OCI-LY7 (cell line): ENCODE measurements around the gene NOL6. TPM values are rescaled to one million over a fixed set of nuclear protein-coding genes. Genes with fewer than 3 reads are reported as not detected.
A peak's percentile ranks its signal among the peaks of the same experiment; 100 is the strongest.

Experiments
- BruUV-seq: library from RNA; stranded (reverse); fragments of 400-500 nt; replicated peaks from 2 replicates; lab custom pipeline; 2021; lab: Mats Ljungman, UMichigan
- CTCF ChIA-PET: fragments of 300-600 bp; sonication (Branson Sonifier 250); formaldehyde crosslinking; loops from one replicate; lab custom pipeline; 2022; ENCODE audit warnings: antibody characterized with exemption; ENCODE audit not compliant: unreplicated experiment; lab: Charles Lee
- POLR2A ChIA-PET: fragments of 300-600 bp; sonication (Branson Sonifier 250); formaldehyde crosslinking; loops from one replicate; lab custom pipeline; 2022; ENCODE audit warnings: antibody characterized with exemption; lab: Charles Lee
- DNase-seq: peaks from one replicate; pipeline ENCODE4 v3.0.0-alpha.2; 2015; ENCODE audit warnings: low spot score
- H2AFZ ChIP-seq: fragments of 200-600 bp; sonication (generic), shearing (Covaris generic); 2 replicates; pipeline ENCODE4 v1.6.1; 2014; ENCODE audit warnings: mild to moderate bottlenecking, antibody characterized with exemption, low read length, moderate library complexity
- H3K27ac ChIP-seq: fragments of 200-600 bp; sonication (generic); 2 replicates; pipeline ENCODE4 v1.5.1; 2014; ENCODE audit warnings: mixed run types, low read depth, mild to moderate bottlenecking, moderate library complexity, low read length, inconsistent platforms; ENCODE audit not compliant: poor library complexity, severe bottlenecking
- H3K36me3 ChIP-seq: fragments of 200-600 bp; sonication (generic); 2 replicates; pipeline ENCODE4 v1.6.1; 2014; ENCODE audit warnings: mild to moderate bottlenecking, antibody characterized with exemption, low read length, moderate library complexity, mixed read lengths; ENCODE audit not compliant: insufficient read depth
- H3K4me1 ChIP-seq: fragments of 200-600 bp; sonication (generic); 2 replicates; pipeline ENCODE4 v1.5.1; 2014; ENCODE audit warnings: mild to moderate bottlenecking, low read length; ENCODE audit not compliant: insufficient read depth, poor library complexity, severe bottlenecking
- H3K4me2 ChIP-seq: fragments of 200-600 bp; sonication (generic); 2 replicates; pipeline ENCODE4 v1.6.1; 2014; ENCODE audit warnings: mild to moderate bottlenecking, low read length
- H3K4me3 ChIP-seq: fragments of 200-600 bp; sonication (generic); 2 replicates; pipeline ENCODE4 v1.5.1; 2014; ENCODE audit warnings: mild to moderate bottlenecking, low read depth, low read length; ENCODE audit not compliant: poor library complexity, severe bottlenecking
- H3K79me2 ChIP-seq: fragments of 200-600 bp; sonication (generic); 2 replicates; pipeline ENCODE4 v1.6.1; 2016; ENCODE audit warnings: low read depth, mild to moderate bottlenecking, low read length, moderate library complexity, mixed read lengths; ENCODE audit not compliant: insufficient read depth
- H3K9me2 ChIP-seq: fragments of 200-600 bp; sonication (generic); 2 replicates; pipeline ENCODE4 v1.6.1; 2016; ENCODE audit warnings: mild to moderate bottlenecking, low read length, mixed read lengths; ENCODE audit not compliant: insufficient read depth
- H3K9me3 ChIP-seq: fragments of 200-600 bp; sonication (generic); 2 replicates; pipeline ENCODE4 v1.6.1; 2014; ENCODE audit warnings: mild to moderate bottlenecking, mixed run types, low read length, mixed read lengths
- H4K20me1 ChIP-seq: fragments of 200-600 bp; sonication (generic); 2 replicates; pipeline ENCODE4 v1.6.1; 2014; ENCODE audit warnings: mild to moderate bottlenecking, antibody characterized with exemption, low read length, moderate library complexity, mixed read lengths; ENCODE audit not compliant: insufficient read depth
- EZH2phosphoT487 ChIP-seq: fragments of 200-600 bp; sonication (generic); IDR thresholded peaks from 2 replicates; pipeline ENCODE4 v1.6.1; 2018; ENCODE audit warnings: low read depth, borderline replicate concordance, mild to moderate bottlenecking, mixed run types, antibody characterized with exemption, low read length, moderate library complexity, mixed read lengths
- intact Hi-C: fragments of 100-400 bp; cut with micrococcal nuclease; formaldehyde crosslinking; loops from one replicate; pipeline ENCODE4 v1.10.0; 2022; ENCODE audit not compliant: unreplicated experiment
- total RNA-seq, 2 experiments: library from RNA; depleted of rRNA in 1 of 2; stranded (reverse); fragments of >200 nt in 1 of 2; shearing (Covaris generic) in 1 of 2; gene quantifications; 2 replicates each; pipeline ENCODE4 v1.2.3, GENCODE V29; 2014 to 2022
- TF ChIP-seq, protein P1 (sequence below): fragments of 200-600 bp; sonication (generic); conservative IDR thresholded peaks from 2 replicates; pipeline ENCODE4 v1.5.1; 2014; ENCODE audit warnings: mild to moderate bottlenecking, antibody characterized with exemption, low read length, moderate library complexity, mixed read lengths

NOL6 gene
- total RNA-seq, 2 experiments from 2014 or later = 28.8 to 30.9 TPM

DNA sequence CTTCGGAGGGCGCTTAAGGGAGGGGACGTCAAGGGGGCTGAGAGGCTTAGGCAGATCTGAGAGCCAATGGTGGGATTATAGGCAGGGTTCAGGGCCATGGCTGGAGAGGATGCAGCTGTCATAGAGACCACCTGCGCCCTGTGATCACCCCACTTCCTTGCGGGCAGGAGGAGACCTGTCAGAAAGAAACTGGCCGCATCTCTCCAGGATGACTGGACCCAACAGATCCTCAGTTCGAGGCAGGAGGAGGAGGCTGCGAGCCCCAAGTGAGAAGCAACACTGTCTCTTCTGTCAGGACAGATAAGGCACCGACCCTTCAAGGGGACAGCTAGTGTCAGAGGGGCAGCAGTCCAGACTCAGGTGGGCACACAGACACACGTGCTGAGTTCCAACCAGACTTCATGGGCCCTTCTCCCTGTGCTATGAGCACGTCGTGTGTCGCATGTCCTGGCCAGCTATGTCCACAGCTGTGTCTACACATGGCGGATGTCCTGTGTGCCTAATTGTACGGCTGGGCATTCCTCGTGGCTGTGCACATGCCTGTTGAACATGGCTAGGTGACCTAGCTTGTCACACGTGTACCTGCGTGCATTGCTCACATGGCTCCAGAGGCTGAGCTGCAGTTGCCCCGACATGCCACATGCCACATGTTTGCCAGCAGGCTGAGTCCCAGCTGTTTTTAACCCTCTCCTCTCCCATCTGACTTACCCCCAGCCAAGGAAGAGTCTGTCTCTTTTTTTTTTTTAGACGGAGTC, 25.7 kb downstream of the NOL6 start:
- Histone ChIP-seq H3K36me3 (no peaks in the 10 kb centered on the region), H2AFZ (peak overlapping the region; percentile 73; the same call in 1 of the 2 replicates), H3K4me1 (peaks cover 35% of the 10 kb centered on the region), H3K4me3 (peak overlapping the region; percentile 65), H3K79me2 (no peaks in the 10 kb centered on the region), H4K20me1 (no peaks in the 10 kb centered on the region), H3K4me2 (peak overlapping the region; percentile 88), H3K27ac (no peak overlapping the region), H3K9me2 (no peaks in the 10 kb centered on the region), H3K9me3 (no peaks in the 10 kb centered on the region)
- intact Hi-C loops = no loop called here
- TF ChIP-seq, protein P1, sequence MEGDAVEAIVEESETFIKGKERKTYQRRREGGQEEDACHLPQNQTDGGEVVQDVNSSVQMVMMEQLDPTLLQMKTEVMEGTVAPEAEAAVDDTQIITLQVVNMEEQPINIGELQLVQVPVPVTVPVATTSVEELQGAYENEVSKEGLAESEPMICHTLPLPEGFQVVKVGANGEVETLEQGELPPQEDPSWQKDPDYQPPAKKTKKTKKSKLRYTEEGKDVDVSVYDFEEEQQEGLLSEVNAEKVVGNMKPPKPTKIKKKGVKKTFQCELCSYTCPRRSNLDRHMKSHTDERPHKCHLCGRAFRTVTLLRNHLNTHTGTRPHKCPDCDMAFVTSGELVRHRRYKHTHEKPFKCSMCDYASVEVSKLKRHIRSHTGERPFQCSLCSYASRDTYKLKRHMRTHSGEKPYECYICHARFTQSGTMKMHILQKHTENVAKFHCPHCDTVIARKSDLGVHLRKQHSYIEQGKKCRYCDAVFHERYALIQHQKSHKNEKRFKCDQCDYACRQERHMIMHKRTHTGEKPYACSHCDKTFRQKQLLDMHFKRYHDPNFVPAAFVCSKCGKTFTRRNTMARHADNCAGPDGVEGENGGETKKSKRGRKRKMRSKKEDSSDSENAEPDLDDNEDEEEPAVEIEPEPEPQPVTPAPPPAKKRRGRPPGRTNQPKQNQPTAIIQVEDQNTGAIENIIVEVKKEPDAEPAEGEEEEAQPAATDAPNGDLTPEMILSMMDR = no peak
- TF ChIP-seq EZH2phosphoT487 = no peak
- DNase-seq = no peak
- ChIA-PET POLR2A (interaction anchor here (0.7 to 8.6 kb wide), 8 partner anchors 10 to 151 kb away, joined by 3 to 50 read pairs (median 6); partner anchors contain the start of gene NOL6), CTCF (interaction anchor here (1.0 to 2.1 kb wide), 6 partner anchors 10 to 150 kb away, joined by 3 to 19 read pairs (median 4); partner anchors contain the start of gene NOL6)
- BruUV-seq = no TSS peak

DNA sequence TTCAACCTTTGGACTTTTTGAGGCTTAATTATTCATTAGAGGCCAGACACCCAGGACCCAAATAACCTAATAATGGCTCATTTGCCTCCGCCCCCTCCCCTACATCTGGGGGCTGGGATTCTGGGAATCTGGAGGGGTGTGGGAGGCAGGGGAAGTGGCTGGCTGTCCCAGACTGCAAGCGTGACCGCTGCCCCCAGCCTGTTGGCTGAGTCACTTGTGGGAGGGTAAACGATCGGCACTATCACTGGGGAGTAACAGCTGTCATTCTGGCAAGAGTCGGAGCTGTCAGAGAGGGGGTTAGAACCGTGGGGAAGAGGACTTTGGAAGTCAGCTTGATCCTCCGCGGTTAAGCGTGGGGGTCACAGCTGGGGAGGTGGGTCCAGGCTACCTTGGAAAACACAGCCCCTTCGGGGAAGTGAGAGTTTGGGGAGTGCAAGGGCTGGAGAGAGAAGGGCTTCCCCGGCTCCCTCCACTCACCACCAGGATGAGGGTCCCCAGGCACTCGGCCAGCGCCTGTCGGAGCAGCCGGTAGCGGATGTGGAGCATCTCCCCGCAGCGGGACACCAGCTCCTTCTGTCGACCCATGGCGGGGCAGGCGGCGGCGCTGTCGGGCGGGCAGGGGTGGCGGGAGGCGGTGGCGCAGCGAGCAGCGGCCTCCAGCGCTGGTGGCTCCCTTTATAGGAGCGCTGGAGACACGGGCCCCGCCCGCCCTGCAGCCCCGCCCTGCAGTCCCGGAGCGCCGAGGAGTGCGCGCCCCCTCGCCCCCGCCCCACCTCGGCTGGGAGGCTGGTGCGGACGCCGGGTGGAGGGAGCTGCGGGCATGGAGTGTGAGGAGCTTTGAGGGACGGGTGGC, 26.6 kb downstream of the NOL6 start, which contains the start of gene AQP3:
AQP3 (minus strand) TSS at position 648 of the 853 bp plus-strand sequence; CDS start at position 585, 63 bp downstream.
- H3K27ac ChIP-seq = peak within 1 kb of the TSS; percentile 82
- peak within 1 kb of the TSS; percentile 88 for H3K4me2 ChIP-seq
- no peaks in the 10 kb centered on the region for H3K9me2 ChIP-seq
- no peaks in the 10 kb centered on the region for H4K20me1 ChIP-seq
- H2AFZ ChIP-seq = peak within 1 kb of the TSS; percentile 73
- BruUV-seq = TSS peak; percentile 80
- TF ChIP-seq EZH2phosphoT487 = no peak
- TF ChIP-seq, protein P1 = peak; percentile 66
- ChIA-PET POLR2A (interaction anchor here (0.5 to 8.6 kb wide), 10 partner anchors 9 to 414 kb away, joined by 3 to 50 read pairs (median 4); partner anchors contain the start of gene NOL6), CTCF (interaction anchor here (0.6 to 2.1 kb wide), 12 partner anchors 9 to 428 kb away, joined by 3 to 19 read pairs (median 5); partner anchors contain the start of gene NOL6)
- H3K4me1 ChIP-seq = peaks cover 28% of the 10 kb centered on the region
- no peaks in the 10 kb centered on the region for H3K79me2 ChIP-seq
- peak; percentile 73 for DNase-seq
- no peaks in the 10 kb centered on the region for H3K9me3 ChIP-seq
- H3K4me3 ChIP-seq = peak within 1 kb of the TSS; percentile 65
- no peaks in the 10 kb centered on the region for H3K36me3 ChIP-seq
- intact Hi-C loops = no loop called here
